Fibroblast of skin of abdomen (primary cell): Measurements from ENCODE around the gene EVA1C. TPM values are rescaled to one million over a fixed set of nuclear protein-coding genes. Genes with fewer than 3 reads are reported as not detected.
A peak's percentile ranks its signal among the peaks of the same experiment; 100 is the strongest.
"Not testable (repeated sequence)": the region's sequence is repeated elsewhere in the genome, so short reads cannot be mapped to it uniquely, and the experiment has no call there.

Experiments
- DNase-seq: peaks from one replicate; pipeline ENCODE4 v3.0.0-alpha.2; 2013
- polyA plus RNA-seq, 2 experiments: library from polyadenylated mRNA; unstranded; fragments of 120-200 nt; gene quantifications; one replicate each; pipeline ENCODE4 v1.2.1, GENCODE V29; 2013; ENCODE audit not compliant: insufficient read length in 2 of 2

The EVA1C gene
- polyA plus RNA-seq (2013, experiment 1 of 2; ENCODE audit: insufficient read length), result 0.76 TPM
- polyA plus RNA-seq (2013, experiment 2 of 2; ENCODE audit: insufficient read length), result 0.41 TPM

- DNase-seq, result no peak
Observed at GRCh38 chr21:32412162-32413014, at the start of gene EVA1C. Gene EVA1C, plus strand, starts transcription at chr21:32412706. Its CDS starts 148 bp downstream, at chr21:32412854.

GRCh38 chr21:32364387-32364786 lies 48.1 kb upstream of the EVA1C start:
- no peak for DNase-seq

- DNase-seq, result no peak
Observed at GRCh38 chr21:32364796-32365195, 47.7 kb upstream of the EVA1C start.

GRCh38 chr21:32366191-32366590 lies 46.3 kb upstream of the EVA1C start:
- no peak for DNase-seq

GRCh38 chr21:32367158-32367557 lies 45.3 kb upstream of the EVA1C start:
- no peak for DNase-seq

GRCh38 chr21:32368386-32368785 lies 44.1 kb upstream of the EVA1C start:
- no peak for DNase-seq

- not testable (repeated sequence) for DNase-seq
Observed at GRCh38 chr21:32368961-32369360, 43.5 kb upstream of the EVA1C start.

- no peak for DNase-seq
Observed at GRCh38 chr21:32370998-32371766, 41.3 kb upstream of the EVA1C start.

- peak; percentile 61 for DNase-seq
Observed at GRCh38 chr21:32371913-32372314, 40.6 kb upstream of the EVA1C start.

GRCh38 chr21:32372755-32373154 lies 39.8 kb upstream of the EVA1C start:
- DNase-seq, result no peak

GRCh38 chr21:32377506-32377905 lies 35.0 kb upstream of the EVA1C start:
- DNase-seq, result no peak

GRCh38 chr21:32377991-32378390 lies 34.5 kb upstream of the EVA1C start:
- no peak for DNase-seq

- no peak for DNase-seq
Observed at GRCh38 chr21:32378956-32379355, 33.5 kb upstream of the EVA1C start.

GRCh38 chr21:32380940-32381339 lies 31.6 kb upstream of the EVA1C start:
- no peak for DNase-seq

- DNase-seq, result no peak
Observed at GRCh38 chr21:32381571-32381970, 30.9 kb upstream of the EVA1C start.

- DNase-seq, result peak; percentile 77
Observed at GRCh38 chr21:32382108-32382644, 30.3 kb upstream of the EVA1C start.

GRCh38 chr21:32383812-32384211 lies 28.7 kb upstream of the EVA1C start:
- no peak for DNase-seq

- DNase-seq, result no peak
Observed at GRCh38 chr21:32386195-32386870, 26.2 kb upstream of the EVA1C start.

GRCh38 chr21:32387151-32387550 lies 25.4 kb upstream of the EVA1C start:
- no peak for DNase-seq

- DNase-seq, result no peak
Observed at GRCh38 chr21:32388306-32388705, 24.2 kb upstream of the EVA1C start.

GRCh38 chr21:32389337-32390015 lies 23.0 kb upstream of the EVA1C start:
- peak; percentile 74 for DNase-seq
